MM.1S (cell line): ENCODE measurements around the gene PLCH2.
A peak's percentile ranks its signal among the peaks of the same experiment; 100 is the strongest.

Experiments
- DNase-seq: peaks from one replicate; pipeline ENCODE4 v3.0.0-alpha.2; 2015
- H2AFZ ChIP-seq: fragments of 300-600 bp; sonication (generic); 2 replicates; pipeline ENCODE4 v1.6.0; 2016; ENCODE audit warnings: antibody characterized with exemption, low read length
- H3F3A ChIP-seq: fragments of 300-600 bp; sonication (generic); 2 replicates; pipeline ENCODE4 v1.6.1; 2016; ENCODE audit warnings: mild to moderate bottlenecking, antibody characterized with exemption, low read length, moderate library complexity, mixed read lengths; ENCODE audit not compliant: insufficient read depth
- H3K27ac ChIP-seq: fragments of 300-600 bp; sonication (generic); 2 replicates; pipeline ENCODE4 v1.5.1; 2016; ENCODE audit warnings: mild to moderate bottlenecking, low read length
- H3K27me3 ChIP-seq: fragments of 300-600 bp; sonication (generic); replicated peaks from 2 replicates; pipeline ENCODE4 v1.6.0; 2016; ENCODE audit warnings: low read length; ENCODE audit not compliant: insufficient read depth
- H3K36me3 ChIP-seq: fragments of 300-600 bp; sonication (generic); replicated peaks from 2 replicates; pipeline ENCODE4 v1.6.1; 2016; ENCODE audit warnings: mild to moderate bottlenecking, low read length, mixed read lengths; ENCODE audit not compliant: insufficient read depth
- H3K4me1 ChIP-seq: fragments of 300-600 bp; sonication (generic); 2 replicates; pipeline ENCODE4 v1.6.1; 2016; ENCODE audit warnings: low read length, mixed read lengths
- H3K4me2 ChIP-seq: fragments of 300-600 bp; sonication (generic); 2 replicates; pipeline ENCODE4 v1.6.0; 2016; ENCODE audit warnings: low read depth, low read length
- H3K4me3 ChIP-seq: fragments of 300-600 bp; sonication (generic); 2 replicates; pipeline ENCODE4 v1.5.1; 2016; ENCODE audit warnings: low read length, mixed read lengths
- H3K79me2 ChIP-seq: fragments of 300-600 bp; sonication (generic); 2 replicates; pipeline ENCODE4 v1.6.1; 2016; ENCODE audit warnings: mixed run types, low read length, mixed read lengths
- H3K9ac ChIP-seq: fragments of 300-600 bp; sonication (generic); 2 replicates; pipeline ENCODE4 v1.6.1; 2016; ENCODE audit warnings: low read length, mixed read lengths
- H3K9me2 ChIP-seq: fragments of 300-600 bp; sonication (generic); replicated peaks from 2 replicates; pipeline ENCODE4 v1.6.1; 2016; ENCODE audit warnings: mild to moderate bottlenecking, low read length, mixed read lengths; ENCODE audit not compliant: insufficient read depth
- H3K9me3 ChIP-seq: fragments of 300-600 bp; sonication (generic); replicated peaks from 2 replicates; pipeline ENCODE4 v1.6.1; 2016; ENCODE audit warnings: mild to moderate bottlenecking, low read length, mixed read lengths; ENCODE audit not compliant: insufficient read depth
- H4K20me1 ChIP-seq: fragments of 300-600 bp; sonication (generic); 2 replicates; pipeline ENCODE4 v1.6.1; 2016; ENCODE audit warnings: mild to moderate bottlenecking, low read length, moderate library complexity, mixed read lengths; ENCODE audit not compliant: insufficient read depth
- EZH2 ChIP-seq: fragments of 300-600 bp; sonication (generic); optimal IDR thresholded peaks from 2 replicates; pipeline ENCODE3; 2017; ENCODE audit warnings: low read depth, mild to moderate bottlenecking, antibody characterized with exemption, low read length, mixed read lengths
- EZH2phosphoT487 ChIP-seq: fragments of 300-600 bp; sonication (generic); IDR thresholded peaks from 2 replicates; pipeline ENCODE4 v1.6.1; 2018; ENCODE audit warnings: antibody characterized with exemption, low read length
- TF ChIP-seq, protein P1 (sequence below): fragments of 300-600 bp; sonication (generic); IDR thresholded peaks from 2 replicates; pipeline ENCODE4 v1.5.1; 2016; ENCODE audit warnings: antibody characterized with exemption, low read length, mixed read lengths

PLCH2 gene

GRCh38 chr1:2529784-2530512 is 53.9 kb downstream of the PLCH2 start, which contains the start of gene HES5:
HES5 (minus strand) TSS chr1:2530263; CDS start chr1:2530164, 99 bp downstream.
- Histone ChIP-seq H3K4me2 (no peak within 1 kb of the TSS; the same call in 1 of the 2 replicates), H3F3A (no peaks in the 10 kb centered on the region), H3K9ac (no peak within 1 kb of the TSS), H4K20me1 (no peaks in the 10 kb centered on the region), H3K27ac (no peak within 1 kb of the TSS), H2AFZ (no peak within 1 kb of the TSS), H3K4me3 (no peak within 1 kb of the TSS), H3K79me2 (peaks cover 11% of the 10 kb centered on the region), H3K9me2 (no peaks in the 10 kb centered on the region), H3K9me3 (no peaks in the 10 kb centered on the region), H3K36me3 (no peaks in the 10 kb centered on the region), H3K27me3 (peaks cover 75% of the 10 kb centered on the region), H3K4me1 (peaks cover 9% of the 10 kb centered on the region)
- DNase-seq, result no peak
- TF ChIP-seq, protein P1, sequence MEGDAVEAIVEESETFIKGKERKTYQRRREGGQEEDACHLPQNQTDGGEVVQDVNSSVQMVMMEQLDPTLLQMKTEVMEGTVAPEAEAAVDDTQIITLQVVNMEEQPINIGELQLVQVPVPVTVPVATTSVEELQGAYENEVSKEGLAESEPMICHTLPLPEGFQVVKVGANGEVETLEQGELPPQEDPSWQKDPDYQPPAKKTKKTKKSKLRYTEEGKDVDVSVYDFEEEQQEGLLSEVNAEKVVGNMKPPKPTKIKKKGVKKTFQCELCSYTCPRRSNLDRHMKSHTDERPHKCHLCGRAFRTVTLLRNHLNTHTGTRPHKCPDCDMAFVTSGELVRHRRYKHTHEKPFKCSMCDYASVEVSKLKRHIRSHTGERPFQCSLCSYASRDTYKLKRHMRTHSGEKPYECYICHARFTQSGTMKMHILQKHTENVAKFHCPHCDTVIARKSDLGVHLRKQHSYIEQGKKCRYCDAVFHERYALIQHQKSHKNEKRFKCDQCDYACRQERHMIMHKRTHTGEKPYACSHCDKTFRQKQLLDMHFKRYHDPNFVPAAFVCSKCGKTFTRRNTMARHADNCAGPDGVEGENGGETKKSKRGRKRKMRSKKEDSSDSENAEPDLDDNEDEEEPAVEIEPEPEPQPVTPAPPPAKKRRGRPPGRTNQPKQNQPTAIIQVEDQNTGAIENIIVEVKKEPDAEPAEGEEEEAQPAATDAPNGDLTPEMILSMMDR, result no peak
- TF ChIP-seq EZH2phosphoT487 (no peak), EZH2 (peak; percentile 93)

DNA sequence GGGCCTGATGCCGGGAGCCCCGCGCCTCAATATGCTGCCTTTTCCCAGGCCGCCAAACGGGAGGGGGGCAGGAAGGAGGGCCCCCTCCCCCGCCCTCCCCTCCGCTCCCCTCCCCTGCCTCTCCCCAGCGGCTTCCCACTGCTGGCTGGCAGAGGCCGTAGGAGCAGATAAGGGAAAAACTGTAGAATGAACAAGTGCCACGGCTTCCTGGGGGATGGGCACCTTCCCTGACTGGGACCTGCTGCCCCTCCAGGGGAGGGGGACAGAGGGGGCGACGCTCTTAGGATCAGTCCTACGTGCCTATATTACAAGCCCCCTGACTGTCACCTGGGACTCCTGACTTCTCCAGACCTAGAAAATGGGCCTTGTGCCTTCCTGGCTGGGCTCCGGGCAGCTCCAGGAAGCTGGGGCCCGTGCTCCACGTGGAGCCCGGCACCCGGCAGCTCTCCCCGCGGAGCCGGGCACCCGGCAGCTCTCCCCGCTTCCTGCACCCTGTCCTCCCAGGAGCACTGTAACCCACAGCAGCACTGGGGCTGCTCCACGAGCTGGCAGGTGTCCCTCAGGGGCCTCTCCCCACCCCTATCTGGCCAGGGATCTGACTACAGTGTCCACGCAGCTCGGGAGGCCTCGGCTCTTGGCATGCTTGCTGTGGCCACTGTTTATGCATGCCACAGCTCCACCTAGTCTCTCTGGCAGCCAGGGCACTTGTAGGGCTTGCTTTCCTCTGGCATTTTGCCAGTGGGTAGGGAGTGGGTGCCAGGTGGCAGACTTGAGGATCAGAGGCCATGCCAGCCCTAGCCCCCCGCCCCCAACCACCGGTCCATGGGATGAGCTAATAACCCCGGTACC is 54.6 kb downstream of the PLCH2 start:
- H3K4me2 ChIP-seq, result no peak overlapping the region
- H3K4me1 ChIP-seq, result peaks cover 5% of the 10 kb centered on the region
- DNase-seq, result no peak

DNA sequence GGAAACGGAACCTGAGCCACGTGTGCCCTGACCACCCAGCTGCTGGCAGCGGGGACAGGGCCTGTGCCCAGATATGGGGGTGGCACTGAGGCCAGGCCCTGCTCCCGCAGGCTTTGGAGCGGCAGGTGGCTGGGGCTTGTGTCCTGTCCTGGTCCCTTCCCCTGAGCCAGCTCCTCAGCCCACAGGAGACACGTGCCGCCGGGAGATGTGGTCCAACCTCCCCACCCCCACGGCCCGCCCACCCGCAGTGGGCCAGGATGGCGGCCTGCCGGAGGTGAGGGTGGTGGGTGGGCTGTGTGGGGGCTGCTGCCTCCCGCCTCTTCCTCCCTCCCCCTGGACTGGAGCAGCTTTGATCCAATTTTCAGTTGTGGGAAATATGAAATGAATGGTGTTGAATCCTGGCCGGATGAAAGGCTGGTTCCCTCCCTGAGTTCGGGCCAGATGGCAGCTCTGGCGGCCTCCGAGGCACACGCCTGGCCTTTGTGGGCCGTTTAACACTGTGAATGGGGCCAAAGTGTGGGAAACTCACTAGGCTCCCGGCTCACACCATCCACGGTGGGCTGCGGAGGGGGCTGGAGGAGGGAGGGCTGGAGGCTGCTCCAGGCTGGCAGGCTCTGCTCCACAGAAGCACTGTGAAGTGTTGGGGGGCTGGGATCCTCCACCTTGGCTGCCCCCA is 56.5 kb downstream of the PLCH2 start:
- H3K27ac ChIP-seq, result no peak overlapping the region
- H3K4me3 ChIP-seq, result no peak overlapping the region
- H4K20me1 ChIP-seq, result no peaks in the 10 kb centered on the region
- H3K9ac ChIP-seq, result no peak overlapping the region
- no peaks in the 10 kb centered on the region for H3K9me2 ChIP-seq
- no peak overlapping the region for H3K4me2 ChIP-seq
- no peak overlapping the region for H2AFZ ChIP-seq
- peaks cover 83% of the 10 kb centered on the region for H3K27me3 ChIP-seq
- DNase-seq, result no peak
- TF ChIP-seq, protein P1, result no peak
- TF ChIP-seq EZH2, result no peak
- TF ChIP-seq EZH2phosphoT487, result no peak
- H3K79me2 ChIP-seq, result no peaks in the 10 kb centered on the region
- H3K9me3 ChIP-seq, result no peaks in the 10 kb centered on the region
- no peaks in the 10 kb centered on the region for H3K4me1 ChIP-seq
- no peaks in the 10 kb centered on the region for H3K36me3 ChIP-seq
- no peaks in the 10 kb centered on the region for H3F3A ChIP-seq

More for the DNA sequence above, 54.6 kb downstream of the PLCH2 start:
- Histone ChIP-seq H3K36me3 (no peaks in the 10 kb centered on the region), H4K20me1 (no peaks in the 10 kb centered on the region), H3K79me2 (peaks cover 3% of the 10 kb centered on the region), H3K4me3 (no peak overlapping the region), H3K27me3 (peaks cover 83% of the 10 kb centered on the region), H3K27ac (no peak overlapping the region), H3K9me2 (no peaks in the 10 kb centered on the region), H3K9me3 (no peaks in the 10 kb centered on the region), H3F3A (no peaks in the 10 kb centered on the region), H3K9ac (no peak overlapping the region), H2AFZ (no peak overlapping the region)
- 0 out of 2 replicates have a peak, but pooled peaks have one; percentile 47 for TF ChIP-seq EZH2phosphoT487
- TF ChIP-seq, protein P1, result no peak
